Bronchial epithelial cell (primary cell): ENCODE data around the gene CFAP410. TPM values are rescaled to one million over a fixed set of nuclear protein-coding genes. Genes with fewer than 3 reads are reported as not detected.
A peak's percentile ranks its signal among the peaks of the same experiment; 100 is the strongest.
"Not testable (repeated sequence)": the region's sequence is repeated elsewhere in the genome, so short reads cannot be mapped to it uniquely, and the experiment has no call there.

ENCODE experiments used
- DNase-seq: peaks from one replicate; pipeline ENCODE4 v3.0.0-alpha.2; 2010; ENCODE audit warnings: low read depth
- FAIRE-seq: peaks from 2 replicates; lab custom pipeline; 2011; peaks lifted over from hg19 to GRCh38; lab: Jason Lieb, UNC
- H3K27me3 ChIP-seq: 2 replicates; pipeline ENCODE4 v1.5.1; 2011; ENCODE audit warnings: low read length; ENCODE audit not compliant: control insufficient read depth, insufficient read depth
- H3K36me3 ChIP-seq: 2 replicates; pipeline ENCODE4 v1.5.1; 2011; ENCODE audit warnings: low read length; ENCODE audit not compliant: control insufficient read depth, insufficient read depth
- H3K4me3 ChIP-seq: 2 replicates; pipeline ENCODE4 v1.5.1; 2011; ENCODE audit warnings: mild to moderate bottlenecking, low read depth, low read length, control low read depth
- CTCF ChIP-seq: IDR thresholded peaks from 2 replicates; pipeline ENCODE4 v1.5.1; 2011; ENCODE audit warnings: mild to moderate bottlenecking, moderate library complexity, low read length, control low read depth, inconsistent platforms; ENCODE audit not compliant: insufficient read depth, severe bottlenecking
- total RNA-seq: library from RNA; depleted of rRNA; stranded (reverse); fragments of >200 nt; gene quantifications from 2 replicates; pipeline ENCODE4 v1.2.1, GENCODE V29; 2014

The CFAP410 gene
- total RNA-seq, 1 donor from 2014 or later, result 6.1 TPM

GRCh38 chr21:44345495-44345894, 6.3 kb upstream of the CFAP410 start:
- Histone ChIP-seq H3K27me3 (peaks cover 10% of the 10 kb centered on the region), H3K36me3 (no peaks in the 10 kb centered on the region), H3K4me3 (no peak overlapping the region)
- DNase-seq, result no peak
- no peak for FAIRE-seq
- TF ChIP-seq CTCF, result no peak

- DNase-seq (no peak), FAIRE-seq (no peak)
- no peak overlapping the region for H3K4me3 ChIP-seq
- no peaks in the 10 kb centered on the region for H3K36me3 ChIP-seq
- no peak for TF ChIP-seq CTCF
- peaks cover 10% of the 10 kb centered on the region for H3K27me3 ChIP-seq
Observed at GRCh38 chr21:44344541-44345183, 5.5 kb upstream of the CFAP410 start.

- not testable (repeated sequence) for FAIRE-seq, DNase-seq, H3K4me3 ChIP-seq, H3K36me3 ChIP-seq, H3K27me3 ChIP-seq
Observed at GRCh38 chr21:44342981-44343380, 3.8 kb upstream of the CFAP410 start.

- not testable (repeated sequence) for H3K4me3 ChIP-seq, H3K27me3 ChIP-seq, FAIRE-seq, DNase-seq, H3K36me3 ChIP-seq
Observed at GRCh38 chr21:44341726-44342458, 2.7 kb upstream of the CFAP410 start.

GRCh38 chr21:44337941-44338895, 972 bp downstream of the CFAP410 start:
- no peak for FAIRE-seq
- TF ChIP-seq CTCF, result peak; percentile 60
- no peaks in the 10 kb centered on the region for H3K36me3 ChIP-seq
- no peaks in the 10 kb centered on the region for H3K27me3 ChIP-seq
- H3K4me3 ChIP-seq, result peak overlapping the region; percentile 37
- peak; percentile 60 for DNase-seq

- Histone ChIP-seq H3K4me3 (no peak overlapping the region), H3K27me3 (no peaks in the 10 kb centered on the region), H3K36me3 (no peaks in the 10 kb centered on the region)
- no peak for TF ChIP-seq CTCF
- DNase-seq, result no peak
- no peak for FAIRE-seq
Observed at GRCh38 chr21:44337449-44337848, 1.7 kb downstream of the CFAP410 start.
